NCI-H1105 treated with DMSO at 0.1 percent for 48 hours (cell line): Measurements from ENCODE around the gene TOB1.
"Not testable (repeated sequence)": the region's sequence is repeated elsewhere in the genome, so short reads cannot be mapped to it uniquely, and the experiment has no call there.

Experiments used
- DNase-seq: peaks from one replicate; lab custom pipeline; 2025; lab: John Stamatoyannopoulos, UW

The TOB1 gene

DNA sequence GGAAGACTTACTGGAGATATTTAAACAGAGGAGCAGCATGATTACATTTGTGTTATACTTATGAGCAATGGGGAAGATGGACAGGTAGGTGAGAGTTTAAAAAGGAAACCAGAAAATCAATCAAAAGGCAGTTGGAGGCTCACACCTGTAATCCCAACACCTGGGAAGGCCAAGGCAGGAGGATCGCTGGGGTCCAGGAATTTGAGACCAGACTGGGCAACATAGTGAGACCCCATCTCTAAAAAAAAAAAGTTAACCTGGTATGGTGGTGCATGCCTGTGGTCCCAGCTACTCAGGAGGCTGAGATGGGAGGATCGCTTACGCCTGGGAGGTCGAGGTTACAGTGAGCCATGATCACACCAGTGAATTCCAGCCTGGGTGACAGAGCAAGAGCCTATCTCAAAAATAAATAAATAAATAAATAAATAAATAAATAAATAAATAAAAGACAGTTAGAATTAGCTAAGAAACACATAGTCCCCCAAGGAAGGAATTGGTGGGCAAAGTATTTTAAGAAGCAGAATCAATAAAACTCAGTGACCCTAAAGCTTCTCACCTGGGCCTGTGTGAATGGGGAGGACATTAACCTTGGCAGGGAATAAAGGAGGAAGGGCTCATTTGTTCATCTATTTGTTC lies 32.3 kb upstream of the TOB1 start:
- DNase-seq, result no peak

DNA sequence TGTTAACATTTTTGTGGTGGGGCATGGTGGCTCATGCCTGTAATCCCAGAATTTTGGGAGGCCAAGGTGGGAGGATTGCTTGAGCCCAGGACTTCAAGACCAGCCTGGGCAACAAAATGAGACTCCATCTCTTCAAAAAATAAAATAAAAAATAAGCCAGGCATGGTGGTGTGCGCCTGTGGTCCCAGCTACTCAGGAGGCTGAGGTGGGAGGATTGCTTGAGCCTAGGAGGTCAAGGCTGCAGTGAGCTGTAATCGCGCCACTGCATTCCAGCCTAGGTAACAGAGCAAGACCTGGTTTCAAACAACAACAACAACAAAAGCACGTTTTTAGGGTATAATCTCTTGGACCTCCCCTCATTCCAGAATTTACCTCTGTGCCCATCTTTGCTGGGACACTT lies 28.4 kb upstream of the TOB1 start:
- DNase-seq, result not testable (repeated sequence)

DNA sequence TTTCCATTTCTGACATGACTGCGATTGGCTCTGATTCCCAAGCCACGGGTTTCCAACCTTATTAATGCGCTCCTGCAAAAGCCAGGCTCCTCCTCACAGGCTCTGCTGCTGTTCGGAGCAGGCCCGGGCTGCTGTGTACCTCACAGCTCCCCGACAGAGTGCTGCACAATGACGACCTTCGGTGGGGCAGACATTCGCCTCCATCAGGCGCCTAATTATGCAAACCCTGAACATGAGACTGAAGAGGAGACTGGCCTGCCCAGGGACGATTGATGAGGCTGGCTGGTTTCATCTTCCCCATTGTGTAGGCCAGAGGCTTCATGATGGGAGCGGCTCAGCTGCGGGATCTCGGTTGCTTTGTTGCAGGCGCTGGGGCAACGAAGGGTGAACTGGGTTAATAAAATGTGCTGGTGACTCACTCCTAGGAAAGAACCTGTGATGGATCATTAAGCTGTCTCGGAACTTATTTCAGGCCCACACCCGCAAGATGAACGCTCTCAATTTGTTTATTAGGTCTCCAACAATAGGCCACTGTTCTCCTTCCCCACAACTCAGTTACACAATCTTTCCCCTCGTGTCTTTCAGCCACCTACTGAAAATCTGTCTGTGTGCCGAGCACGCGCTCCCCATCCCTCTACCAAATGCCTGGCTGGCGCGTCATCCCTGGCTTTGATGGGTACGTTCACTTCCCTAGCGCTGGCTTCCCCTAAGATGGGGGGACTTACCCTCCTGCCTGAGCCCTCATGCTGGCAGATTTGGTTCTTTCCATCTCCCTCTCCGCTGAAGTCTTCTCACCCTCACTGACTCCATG lies 27.2 kb upstream of the TOB1 start:
- DNase-seq, result no peak

GRCh38 chr17:50892101-50892776 lies 26.1 kb upstream of the TOB1 start:
- no peak for DNase-seq

- no peak for DNase-seq
These were observed 25.4 kb upstream of the TOB1 start for GRCh38 chr17:50891577-50891989.

GRCh38 chr17:50890675-50891516 lies 24.7 kb upstream of the TOB1 start:
- DNase-seq, result no peak

DNA sequence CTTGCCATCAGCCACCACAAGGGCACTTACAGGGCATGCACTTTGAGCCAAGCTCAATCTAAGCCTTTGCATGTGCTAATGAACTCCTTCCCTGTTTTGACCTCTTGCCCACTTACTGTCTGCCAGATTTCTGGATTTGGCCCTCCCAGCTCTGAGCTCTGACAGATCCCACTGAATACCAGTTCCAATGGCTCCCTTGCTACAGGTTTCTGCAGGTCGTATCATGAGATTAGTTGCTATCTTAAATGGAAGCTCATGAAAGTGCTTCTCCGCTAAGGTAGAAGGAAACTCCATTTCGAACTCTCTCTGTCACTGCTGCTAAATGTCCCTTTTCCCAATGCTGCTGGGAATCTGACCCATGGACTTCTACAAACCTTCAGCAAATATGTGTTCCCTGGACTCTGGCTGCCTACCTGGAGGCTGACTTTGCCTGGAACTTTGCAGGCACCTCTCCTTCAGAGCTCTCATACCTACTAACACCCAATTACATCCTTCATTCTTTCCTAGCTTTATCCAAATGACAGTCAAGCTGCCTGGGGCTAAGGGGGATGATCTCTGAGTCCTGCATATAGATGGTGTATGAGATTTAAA lies 23.5 kb upstream of the TOB1 start:
- no peak for DNase-seq

DNA sequence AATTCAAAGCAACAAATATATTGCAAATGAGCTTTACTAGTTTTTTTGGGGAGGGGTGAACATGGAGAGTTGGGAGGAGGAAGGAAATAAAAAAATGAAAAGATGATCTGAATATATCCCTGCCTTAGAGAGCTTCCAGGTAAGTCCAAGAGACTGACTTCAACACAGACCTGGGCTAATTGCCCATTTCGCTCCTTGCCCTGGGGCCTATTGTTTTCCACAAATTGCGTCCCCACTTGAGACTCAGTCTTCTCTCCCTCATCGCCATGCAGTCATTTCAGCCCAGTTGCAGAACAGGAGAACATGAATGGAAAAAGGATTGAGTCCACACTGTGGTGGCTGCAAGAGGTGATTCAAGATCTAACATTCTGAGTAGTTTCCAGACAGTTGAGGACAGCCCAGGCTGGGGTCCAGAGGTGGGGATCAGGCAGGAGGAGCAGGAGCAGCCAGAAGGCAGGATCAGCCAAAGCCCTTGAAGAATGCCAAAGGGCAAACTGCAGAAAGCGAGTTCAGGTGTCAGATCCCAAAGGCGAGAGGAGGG lies 21.6 kb upstream of the TOB1 start:
- DNase-seq, result no peak

GRCh38 chr17:50884439-50885311 lies 18.5 kb upstream of the TOB1 start:
- no peak for DNase-seq

- no peak for DNase-seq
These were observed 17.8 kb upstream of the TOB1 start for GRCh38 chr17:50883850-50884438.

- no peak for DNase-seq
These were observed 16.7 kb upstream of the TOB1 start for GRCh38 chr17:50882851-50883250.

- DNase-seq, result no peak
These were observed 15.0 kb upstream of the TOB1 start for GRCh38 chr17:50881182-50881581.

- no peak for DNase-seq
These were observed 12.9 kb upstream of the TOB1 start for GRCh38 chr17:50879086-50879485.

- no peak for DNase-seq
These were observed 11.7 kb upstream of the TOB1 start for GRCh38 chr17:50877838-50878237.

GRCh38 chr17:50877042-50877441 lies 10.9 kb upstream of the TOB1 start:
- not testable (repeated sequence) for DNase-seq

DNA sequence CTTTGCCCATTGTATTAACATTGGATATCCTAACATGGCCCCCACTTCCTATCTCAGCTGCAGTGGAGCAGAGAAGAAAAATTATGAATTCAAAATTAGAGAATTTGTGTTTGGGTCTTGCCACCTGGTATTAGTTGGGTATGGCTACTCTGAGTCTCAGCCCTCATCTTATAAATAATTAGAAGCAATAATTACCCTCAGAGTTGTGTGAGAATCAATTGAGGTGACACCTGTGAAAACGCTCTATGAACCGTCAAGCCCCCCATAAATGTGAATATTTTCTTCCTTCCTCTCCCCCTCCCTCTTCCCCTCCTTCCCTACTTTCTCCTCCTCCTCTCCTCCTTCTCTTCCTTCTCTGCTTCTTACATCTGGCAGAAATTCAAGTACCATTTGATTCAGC lies 8.9 kb upstream of the TOB1 start:
- DNase-seq, result no peak

DNA sequence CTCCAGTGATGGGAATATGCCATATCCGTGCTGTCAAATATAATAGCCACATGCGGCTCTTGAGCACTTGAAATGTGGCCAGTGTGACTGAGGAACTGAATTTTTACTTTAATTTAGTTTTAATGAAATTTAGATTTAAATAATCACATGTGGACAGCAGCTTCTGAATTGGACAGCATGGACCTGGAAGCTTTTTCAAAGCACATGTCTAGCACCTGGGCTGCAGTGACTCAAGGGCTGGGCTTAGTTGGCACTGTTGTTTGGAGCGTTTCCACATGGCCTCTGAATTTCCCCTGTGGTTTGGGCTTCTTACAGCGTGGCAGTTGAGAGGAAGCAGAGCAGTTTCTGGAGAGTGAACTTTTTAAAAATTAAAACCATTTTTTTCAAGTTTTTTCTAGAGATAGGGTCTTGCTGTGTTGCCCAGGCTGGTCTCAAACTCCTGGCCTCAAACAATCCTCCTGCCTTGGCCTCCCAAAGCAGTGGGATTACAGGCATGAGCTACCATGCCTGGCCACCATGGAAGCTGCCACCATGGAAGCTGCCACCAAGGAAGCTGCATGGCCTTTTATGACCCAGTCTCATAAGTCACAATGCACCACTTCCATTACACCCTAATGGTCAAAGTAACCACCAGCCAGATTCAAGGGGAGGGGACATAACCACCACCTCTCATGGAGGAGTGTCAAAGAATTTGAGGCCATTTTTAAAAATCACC lies 6.7 kb upstream of the TOB1 start:
- no peak for DNase-seq

DNA sequence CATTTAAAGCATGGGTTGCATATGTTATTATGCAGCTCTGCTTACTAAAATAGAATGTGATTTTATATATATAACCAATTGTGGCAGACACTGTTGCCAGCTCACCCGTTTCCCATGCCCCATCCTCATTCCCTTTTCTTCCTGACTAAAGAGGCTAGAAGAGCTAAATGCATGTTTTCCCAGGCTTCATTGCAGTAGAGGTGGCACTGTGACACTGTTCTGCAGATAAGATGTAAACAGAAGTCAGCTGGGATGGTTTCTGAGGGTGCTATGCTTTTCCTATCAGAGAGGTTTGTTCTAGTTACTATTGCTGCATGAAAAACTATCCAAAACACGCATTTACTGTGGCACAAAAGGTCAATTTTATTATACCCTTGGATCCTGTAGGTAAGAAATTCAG lies 5.7 kb upstream of the TOB1 start:
- no peak for DNase-seq

GRCh38 chr17:50871364-50871763 lies 5.2 kb upstream of the TOB1 start:
- no peak for DNase-seq
